Activated CD8-positive, alpha-beta memory T cell treated with anti-CD3 and anti-CD28 coated beads for 36 hours (primary cell): ENCODE results near the gene BCKDHB. TPM values are rescaled to one million over a fixed set of nuclear protein-coding genes. Genes with fewer than 3 reads are reported as not detected.
"Not testable (repeated sequence)": the region's sequence is repeated elsewhere in the genome, so short reads cannot be mapped to it uniquely, and the experiment has no call there.

Experiments used
- CTCF ChIA-PET: fragments of 350-600 bp; sonication (Branson Sonifier 250); formaldehyde crosslinking; loops from one replicate; lab custom pipeline; 2021; ENCODE audit warnings: antibody characterized with exemption; lab: Charles Lee
- POLR2A ChIA-PET: fragments of 350-600 bp; sonication (Branson Sonifier 250); formaldehyde crosslinking; loops from one replicate; lab custom pipeline; 2021; ENCODE audit warnings: antibody characterized with exemption; lab: Charles Lee
- total RNA-seq, 2 experiments: library from RNA; stranded (reverse); gene quantifications; one replicate each; pipeline ENCODE4 v1.2.3, GENCODE V29; 2021

BCKDHB gene
- 10 to 100 TPM; 17.8 to 19.7 TPM for total RNA-seq

DNA sequence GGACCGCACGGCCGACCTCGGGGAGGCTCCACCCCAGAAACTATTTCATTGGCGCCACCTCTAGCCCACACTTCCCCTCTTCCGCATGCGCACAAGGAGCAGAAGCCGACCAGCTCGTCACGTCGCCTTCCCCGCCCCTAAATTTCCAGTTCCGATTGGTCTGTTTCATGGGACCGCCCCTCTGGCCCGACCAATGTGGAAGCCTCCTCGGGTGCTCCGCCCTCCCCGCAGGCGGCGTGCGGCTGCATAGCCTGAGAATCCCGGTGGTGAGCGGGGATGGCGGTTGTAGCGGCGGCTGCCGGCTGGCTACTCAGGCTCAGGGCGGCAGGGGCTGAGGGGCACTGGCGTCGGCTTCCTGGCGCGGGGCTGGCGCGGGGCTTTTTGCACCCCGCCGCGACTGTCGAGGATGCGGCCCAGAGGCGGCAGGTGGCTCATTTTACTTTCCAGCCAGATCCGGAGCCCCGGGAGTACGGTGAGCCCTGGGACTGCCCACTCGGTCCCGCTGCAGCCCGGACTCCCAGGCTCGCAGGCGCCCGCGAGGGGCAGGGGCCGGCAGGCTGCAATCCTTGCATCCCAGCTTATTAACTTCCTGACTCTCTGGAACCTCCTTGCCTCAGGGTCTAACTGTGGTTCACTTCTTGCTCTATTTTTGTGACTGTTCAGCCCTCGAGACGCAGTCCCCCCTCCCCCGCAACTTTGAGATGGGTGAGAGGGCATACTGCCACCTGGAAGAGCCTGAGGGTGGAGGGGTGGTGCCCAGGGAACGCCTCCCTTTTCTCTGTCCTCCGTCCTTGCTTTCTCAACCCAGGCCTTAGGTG lies at the start of gene BCKDHB:
Gene BCKDHB (plus strand): TSS at position 254 of the 818 bp plus-strand sequence. CDS start 23 bp downstream, at position 277.
- ChIA-PET POLR2A (interaction anchor here (0.7 to 1.2 kb wide), 2 partner anchors 59 to 102 kb away, joined by 3 to 5 read pairs; partner anchors contain the start of gene TTK), CTCF (interaction anchor here (1.3 kb wide), 1 partner anchor 102 kb away, joined by 3 read pairs; no protein-coding TSS in a partner anchor)

DNA sequence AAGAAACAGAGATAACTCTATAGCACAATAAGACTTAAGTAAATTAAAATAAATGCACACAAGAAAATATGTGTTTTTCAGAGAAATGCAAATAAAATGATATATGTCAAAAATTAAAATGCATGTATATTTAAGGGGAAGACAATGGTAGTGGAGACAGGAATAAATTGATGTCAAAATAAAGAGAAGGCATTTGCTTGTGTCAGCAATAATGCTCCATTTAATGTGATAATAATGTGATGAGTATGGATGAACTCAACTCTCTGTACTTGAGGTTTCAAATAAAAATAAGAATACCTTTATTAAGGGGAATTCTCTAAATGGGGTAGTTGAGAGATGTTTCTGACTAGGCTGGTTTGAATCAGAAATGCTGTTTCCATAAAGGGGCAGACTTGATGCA lies 45.7 kb upstream of the BCKDHB start:
- ChIA-PET CTCF (no interaction called here), POLR2A (no interaction called here)

DNA sequence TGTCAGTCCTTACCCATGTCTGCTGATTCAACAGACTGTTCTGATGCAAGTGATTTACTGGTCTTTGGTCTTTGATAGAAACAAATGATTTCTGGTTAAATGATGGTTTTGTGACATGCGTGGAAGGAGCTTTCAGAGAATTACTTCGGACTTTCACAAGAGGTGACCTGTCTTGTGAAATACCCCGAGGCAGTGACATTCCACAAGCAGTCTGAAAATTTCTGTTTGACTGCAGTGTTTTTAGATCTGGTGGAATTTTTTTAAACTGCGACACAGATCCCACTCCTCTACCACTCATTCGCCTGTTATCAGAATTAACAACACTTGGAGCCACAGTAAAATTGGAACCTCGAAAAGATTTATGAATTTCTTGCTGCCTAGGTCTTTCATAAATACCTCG lies 38.3 kb upstream of the BCKDHB start:
- CTCF ChIA-PET, POLR2A ChIA-PET: not testable (repeated sequence)

DNA sequence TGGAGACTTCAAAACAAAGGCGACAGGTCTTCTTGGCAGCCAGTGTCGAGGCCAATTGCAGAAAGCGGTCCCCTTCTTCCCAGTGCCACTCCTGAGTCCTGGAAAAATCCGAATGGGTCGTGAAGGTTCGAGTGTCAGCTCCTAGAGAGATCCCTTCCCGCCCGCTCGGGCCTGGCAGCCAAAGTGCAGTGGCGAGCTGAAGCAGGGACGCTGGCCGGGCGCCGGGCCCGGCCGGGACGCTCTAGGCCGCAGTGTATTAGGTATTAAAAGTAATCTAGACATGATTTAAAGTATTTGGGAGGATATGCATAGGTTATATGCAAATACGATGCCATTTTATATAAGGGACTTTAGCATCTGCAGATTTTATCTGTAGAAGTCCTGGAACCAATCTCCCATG lies 36.0 kb upstream of the BCKDHB start:
- POLR2A ChIA-PET, CTCF ChIA-PET: not testable (repeated sequence)

DNA sequence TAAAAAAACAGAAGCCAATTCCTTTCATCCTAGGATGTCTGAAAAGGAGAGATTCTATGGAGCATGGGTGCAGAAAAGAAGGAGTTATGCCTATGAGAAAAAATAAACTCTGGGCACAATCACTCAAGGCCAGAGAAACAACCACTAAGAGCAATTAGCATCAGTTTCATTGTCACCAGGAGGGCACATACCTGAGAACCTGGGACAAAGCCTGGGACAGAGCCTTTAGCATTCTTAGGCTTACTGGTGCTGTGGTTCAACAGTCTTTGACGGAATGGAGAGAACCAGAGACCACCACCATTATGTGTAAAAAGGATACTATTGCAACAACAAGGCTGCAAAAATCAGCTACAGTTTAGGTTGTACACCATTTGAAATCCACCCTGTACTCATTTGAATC lies 29.4 kb upstream of the BCKDHB start:
- POLR2A ChIA-PET = no interaction called here

DNA sequence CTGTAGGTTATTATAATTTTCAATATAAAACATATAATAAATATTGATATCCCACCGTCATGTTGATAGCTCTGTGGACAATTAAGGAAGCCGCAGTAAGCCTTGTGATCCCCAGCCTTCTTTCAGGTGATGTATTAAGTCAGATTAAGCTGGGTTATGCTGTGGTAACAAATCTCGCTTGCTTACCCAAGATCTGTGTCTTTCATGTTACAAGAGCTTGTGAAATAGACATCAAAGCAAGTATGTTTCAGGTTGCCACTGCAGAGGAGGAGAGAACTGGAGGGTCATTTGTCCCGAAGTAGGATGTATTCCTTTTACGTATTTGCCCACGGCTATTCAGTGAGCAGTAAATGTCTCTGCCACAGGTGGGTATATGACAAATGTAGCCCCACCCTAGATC lies 17.8 kb upstream of the BCKDHB start:
- POLR2A ChIA-PET = no interaction called here
- CTCF ChIA-PET = no interaction called here

More for the DNA sequence above, 29.4 kb upstream of the BCKDHB start:
- CTCF ChIA-PET = interaction anchor here (1.0 kb wide), 1 partner anchor 128 kb away, joined by 3 read pairs; no protein-coding TSS in a partner anchor

DNA sequence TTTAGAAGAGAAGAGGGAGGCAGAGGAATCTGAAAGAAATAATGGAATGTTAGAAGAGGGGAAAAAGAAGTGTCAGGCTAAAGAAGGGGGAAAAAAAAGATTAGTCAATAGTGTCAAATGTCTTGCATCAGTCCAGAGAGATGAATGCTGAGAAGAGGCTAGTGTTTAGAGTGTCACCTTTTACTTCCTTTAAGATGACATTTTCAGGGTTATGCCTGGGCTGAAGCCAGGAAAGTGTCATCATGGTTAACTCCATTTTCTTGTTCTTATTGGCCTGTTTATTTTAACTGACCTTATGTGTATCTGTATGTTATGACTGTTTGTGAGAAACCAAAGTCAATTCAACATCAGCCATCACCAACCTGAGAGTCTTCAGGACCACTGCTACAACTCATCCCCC lies 15.0 kb upstream of the BCKDHB start:
- ChIA-PET CTCF (interaction anchor here (1.6 to 2.1 kb wide), 2 partner anchors 142 to 223 kb away, joined by 3 to 8 read pairs; no protein-coding TSS in a partner anchor), POLR2A (no interaction called here)

DNA sequence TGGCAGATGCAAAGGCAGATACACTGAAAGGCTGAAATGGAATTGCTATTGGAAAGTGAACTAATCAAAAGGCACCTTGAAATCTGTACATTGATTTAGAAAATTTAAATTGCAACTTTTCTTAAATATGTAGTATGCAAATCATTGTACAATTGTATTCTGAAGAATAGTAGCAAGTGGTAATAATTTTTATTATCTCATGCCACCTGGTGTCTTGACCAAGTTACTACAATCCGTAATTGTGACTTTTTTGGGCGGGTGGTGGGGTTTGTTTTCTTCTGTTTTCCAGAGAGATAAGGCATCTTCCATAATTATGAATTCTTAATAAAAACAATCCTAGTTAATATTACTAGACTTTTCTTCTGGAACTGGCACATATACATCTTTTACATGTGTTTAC lies 12.5 kb upstream of the BCKDHB start:
- CTCF ChIA-PET = interaction anchor here (0.9 to 1.2 kb wide), 2 partner anchors 10 to 145 kb away, joined by 4 read pairs; no protein-coding TSS in a partner anchor
- POLR2A ChIA-PET = no interaction called here

DNA sequence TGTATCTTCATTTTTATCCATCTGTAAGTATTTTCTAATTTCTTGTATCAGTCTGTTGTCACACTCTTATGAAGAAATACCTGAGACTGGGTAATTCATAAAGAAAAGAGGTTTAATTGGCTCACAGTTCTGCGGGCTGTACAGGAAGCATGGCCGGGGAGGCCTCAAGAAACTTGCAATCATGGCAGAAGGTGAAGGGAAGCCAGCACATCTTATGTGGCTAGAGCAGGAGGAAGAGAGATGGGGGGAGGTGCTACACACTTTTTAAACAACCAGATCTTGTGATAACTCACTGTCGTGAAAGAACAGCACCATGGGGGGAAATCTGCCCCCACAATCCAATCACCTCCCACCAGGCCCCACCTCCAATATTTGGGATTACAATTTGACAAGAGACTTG lies 10.9 kb upstream of the BCKDHB start:
- CTCF ChIA-PET = no interaction called here
- POLR2A ChIA-PET = no interaction called here

DNA sequence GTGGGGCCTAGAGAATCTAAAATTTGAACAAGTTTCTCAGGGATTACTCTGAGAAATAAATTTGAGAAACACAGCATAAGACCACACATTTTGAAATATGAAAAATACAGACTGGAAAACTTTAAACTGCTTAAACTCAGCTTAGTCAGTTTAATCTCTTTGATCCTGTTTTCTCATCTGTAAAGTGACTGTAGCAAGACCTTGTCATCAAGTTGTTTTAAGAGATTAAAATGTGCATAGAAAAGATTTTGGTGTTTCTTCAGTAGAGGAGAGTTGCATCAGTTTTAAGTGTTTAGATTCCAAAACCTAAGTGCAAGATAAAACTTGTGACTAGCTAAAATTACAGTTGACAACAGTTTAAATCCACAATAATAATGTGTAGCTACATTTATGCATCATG lies 8.1 kb upstream of the BCKDHB start:
- ChIA-PET POLR2A (no interaction called here), CTCF (interaction anchor here (0.8 kb wide), 1 partner anchor 161 kb away, joined by 3 read pairs; no protein-coding TSS in a partner anchor)

DNA sequence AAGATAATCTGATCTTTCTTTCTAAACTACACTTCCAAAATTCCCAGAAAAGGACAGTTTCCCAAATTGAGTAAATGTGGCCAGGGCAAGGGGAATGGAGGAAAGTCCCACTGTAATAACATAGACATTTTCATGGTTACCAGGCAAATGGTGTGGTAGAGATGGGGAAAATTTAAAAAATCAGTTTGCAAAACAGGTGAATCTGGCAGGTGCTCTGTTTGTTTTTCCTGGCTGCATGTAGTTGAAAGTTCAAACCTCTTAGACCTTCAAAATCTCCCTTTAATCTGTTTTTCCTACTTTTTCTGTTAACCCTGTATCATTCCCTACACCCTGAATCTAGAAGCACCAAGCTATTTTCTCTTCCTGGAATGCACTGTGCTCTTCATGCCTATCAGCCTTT lies 2.0 kb upstream of the BCKDHB start:
- ChIA-PET CTCF (interaction anchor here (1.7 kb wide), 1 partner anchor 10 kb away, joined by 4 read pairs; no protein-coding TSS in a partner anchor), POLR2A (no interaction called here)

DNA sequence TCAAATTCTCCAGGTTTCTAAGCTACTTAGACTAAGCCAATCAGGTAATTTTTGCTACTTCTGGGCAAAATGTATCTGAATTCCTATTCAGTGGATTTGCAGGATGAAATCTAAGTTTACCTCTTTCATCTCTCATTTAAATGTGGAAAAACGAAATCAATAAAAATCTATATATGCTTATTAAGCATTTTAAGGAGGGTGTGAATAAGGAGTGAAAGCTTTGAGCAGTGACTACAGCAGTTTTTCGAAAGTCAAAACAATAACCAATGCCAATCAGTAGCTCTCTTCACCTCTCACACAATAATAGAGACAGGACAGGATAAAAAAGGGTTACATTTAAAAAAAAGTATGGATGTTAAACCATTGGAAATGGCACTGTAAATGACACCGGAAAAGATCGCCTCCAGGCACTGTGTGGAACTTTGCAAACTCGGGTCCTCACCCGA lies 476 bp upstream of the BCKDHB start:
- ChIA-PET CTCF (interaction anchor here (1.3 kb wide), 1 partner anchor 101 kb away, joined by 3 read pairs; no protein-coding TSS in a partner anchor), POLR2A (interaction anchor here (0.7 to 1.2 kb wide), 2 partner anchors 59 to 102 kb away, joined by 3 to 5 read pairs; partner anchors contain the start of gene TTK)

DNA sequence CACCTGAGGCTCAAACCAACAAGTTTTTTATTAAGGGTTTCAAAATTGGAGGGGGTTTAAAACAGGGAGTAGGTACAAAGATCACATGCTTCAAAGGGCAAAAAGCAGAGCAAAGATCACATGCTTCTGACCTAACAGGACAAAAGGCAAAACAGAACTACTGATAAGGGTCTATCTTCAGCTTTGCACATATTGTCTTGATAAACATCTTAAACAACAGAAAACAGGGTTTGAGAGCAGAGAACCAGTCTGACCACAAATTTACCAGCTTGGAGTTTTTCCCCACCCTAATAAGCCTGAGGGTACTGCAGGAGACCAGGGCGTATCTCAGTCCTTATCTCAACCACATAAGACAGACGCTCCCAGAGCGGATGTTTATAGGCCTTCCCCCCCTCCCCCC lies 16.1 kb downstream of the BCKDHB start:
- CTCF ChIA-PET, POLR2A ChIA-PET: not testable (repeated sequence)

DNA sequence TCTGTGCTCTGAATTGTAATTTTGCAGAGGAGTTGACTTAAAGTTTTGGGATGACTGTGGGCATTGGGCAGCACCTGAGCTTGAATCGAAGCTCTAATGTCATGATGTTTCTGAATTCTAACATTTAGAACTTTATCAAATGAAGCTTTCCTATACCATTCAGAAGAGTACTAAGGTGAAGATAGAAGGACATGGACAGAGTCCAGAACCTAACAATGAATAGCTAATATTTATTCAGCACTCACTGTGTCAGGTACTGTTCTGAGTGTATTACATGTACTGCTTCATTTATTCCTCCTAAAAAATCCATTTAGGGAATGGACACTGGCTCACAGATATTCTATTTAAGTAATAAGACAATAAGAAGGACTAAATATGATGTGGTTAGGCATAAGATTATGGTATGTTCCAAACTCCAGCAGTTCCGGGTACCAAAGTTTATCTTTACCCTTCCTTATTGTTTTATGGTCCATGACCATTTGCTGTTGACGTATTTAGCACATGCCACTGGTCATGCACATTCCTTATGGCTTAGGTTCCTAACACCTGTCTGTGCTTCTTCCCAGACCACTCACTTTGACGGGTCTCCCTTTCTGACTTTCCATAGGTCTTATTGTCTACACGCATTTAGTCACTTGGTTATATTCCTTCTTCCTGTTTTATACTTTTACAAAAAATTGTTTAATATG lies 20.3 kb downstream of the BCKDHB start:
- ChIA-PET POLR2A (no interaction called here), CTCF (no interaction called here)

DNA sequence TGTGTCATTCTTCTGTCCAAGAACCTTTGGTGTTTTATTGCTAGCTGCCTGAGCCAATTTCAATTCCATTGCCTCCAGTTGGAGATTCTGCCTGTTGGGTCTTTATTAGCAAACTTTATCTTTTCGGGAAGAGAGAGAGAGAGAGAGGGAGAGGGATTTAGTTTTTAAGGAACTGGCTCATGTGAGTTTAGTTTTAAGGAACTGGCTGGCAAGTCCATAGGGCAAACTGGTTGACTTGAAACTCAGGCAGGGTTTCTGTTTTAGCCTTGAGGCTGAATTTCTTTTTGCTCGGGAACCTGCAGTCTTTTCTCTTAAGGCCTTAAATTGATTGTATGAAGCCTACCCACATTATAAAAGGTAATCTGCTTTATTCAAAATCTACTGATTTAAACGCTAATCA lies 23.0 kb downstream of the BCKDHB start:
- CTCF ChIA-PET = no interaction called here
- POLR2A ChIA-PET = no interaction called here

DNA sequence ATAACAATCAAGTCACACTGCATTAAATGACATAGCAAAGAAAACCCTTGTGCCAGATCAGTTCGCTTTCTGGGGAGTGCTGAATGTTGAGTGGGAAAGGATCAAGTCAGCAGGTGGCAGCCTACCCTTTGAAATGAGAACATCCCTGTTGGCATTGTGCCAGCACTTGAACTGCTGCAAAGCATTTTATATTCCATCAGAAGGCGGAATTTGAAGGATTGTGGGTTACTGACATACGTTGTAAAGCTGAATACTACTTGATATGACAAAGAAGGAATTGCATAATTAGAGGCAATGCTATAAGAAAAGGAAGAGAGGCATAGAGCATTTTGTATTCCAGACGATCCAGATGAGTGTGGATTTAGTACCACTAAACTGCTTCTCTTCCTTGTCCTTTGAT lies 26.5 kb downstream of the BCKDHB start:
- ChIA-PET POLR2A (no interaction called here), CTCF (no interaction called here)

DNA sequence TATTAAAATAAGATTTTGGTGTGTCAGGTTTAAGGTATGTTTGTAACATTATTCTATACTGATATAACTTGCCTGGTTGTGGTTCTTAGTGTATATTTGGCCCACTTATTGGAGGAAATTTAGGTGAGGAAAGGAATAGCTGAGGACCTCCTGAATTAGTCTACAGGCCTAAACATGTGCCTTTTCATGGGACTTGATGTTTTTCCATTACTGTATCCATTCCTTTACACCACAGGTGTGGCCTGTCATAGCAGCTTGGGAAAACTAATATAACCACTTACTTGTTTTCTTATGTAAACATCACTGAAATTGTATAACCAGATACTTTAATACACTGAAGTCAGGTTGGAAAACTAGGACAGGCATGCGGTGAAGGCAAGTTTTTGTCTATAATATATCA lies 27.6 kb downstream of the BCKDHB start:
- POLR2A ChIA-PET = no interaction called here
- CTCF ChIA-PET = interaction anchor here (0.7 kb wide), 1 partner anchor 16 kb away, joined by 3 read pairs; no protein-coding TSS in a partner anchor

DNA sequence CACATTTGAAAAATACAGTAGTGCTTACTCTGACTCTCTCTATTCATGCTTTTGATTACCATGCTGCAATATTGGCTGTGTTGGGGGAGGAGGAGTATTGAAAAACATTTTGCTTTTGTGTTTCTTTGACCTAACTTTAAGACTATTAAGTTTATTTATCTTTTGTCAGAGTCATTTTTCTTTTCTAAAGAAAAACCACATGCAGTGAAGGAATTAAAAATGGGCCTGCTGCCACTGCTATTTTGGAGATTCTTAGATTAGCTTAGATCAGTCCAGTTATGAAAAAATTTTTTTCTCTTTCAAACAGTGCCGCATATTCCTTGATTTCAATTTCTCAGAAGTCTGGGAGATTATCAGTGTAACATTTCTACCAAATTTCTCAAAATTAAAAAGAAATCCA lies 36.1 kb downstream of the BCKDHB start:
- ChIA-PET POLR2A (no interaction called here), CTCF (no interaction called here)

DNA sequence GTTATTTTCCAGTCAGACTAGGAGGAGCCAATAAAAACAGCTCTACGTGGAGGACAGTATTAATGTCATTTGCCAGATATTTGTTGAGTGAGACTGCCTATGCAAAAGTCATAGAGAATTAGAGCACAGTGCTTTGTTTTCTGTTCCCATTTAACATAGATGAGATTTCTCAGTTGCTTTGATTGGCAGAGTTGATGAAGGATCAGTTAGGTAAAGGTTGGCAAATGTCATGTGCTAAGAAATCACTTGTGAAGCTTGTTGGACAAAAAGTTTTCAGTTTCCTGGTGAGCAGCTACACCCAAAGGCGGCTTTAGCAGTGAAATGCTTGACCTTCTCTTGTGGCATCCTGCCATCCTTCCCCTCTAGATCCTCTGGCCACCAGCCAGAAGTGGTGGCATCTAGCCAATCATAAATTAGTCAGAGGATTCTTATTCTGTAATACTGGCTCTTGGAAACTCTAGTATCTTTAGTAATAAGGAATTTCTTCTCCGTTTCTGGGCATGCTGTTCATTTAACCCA lies 37.0 kb downstream of the BCKDHB start:
- CTCF ChIA-PET = no interaction called here
- POLR2A ChIA-PET = no interaction called here
